ENCODE results near the gene GNAZ.

- TF ChIP-seq CTCF (IDR thresholded peaks at IDR 0.05; ENCODE audit: poor library complexity, severe bottlenecking) (no peak), EZH2 (IDR thresholded peaks at IDR 0.05; ENCODE audit: borderline replicate concordance, insufficient read depth, low read length, poor library complexity, severe bottlenecking) (no peak), POLR2AphosphoS5 (IDR thresholded peaks at IDR 0.05) (no peak), TAF1 (IDR thresholded peaks at IDR 0.05; ENCODE audit: low read depth) (no peak)
These were observed 88.9 kb downstream of the GNAZ start for GRCh38 chr22:23159291-23159630.
